ENCODE results near the gene NAALADL2.

NAALADL2 gene

GRCh38 chr3:175384569-175384968 is 525.4 kb downstream of the NAALADL2 start:
- no peak for DNase-seq
- Histone ChIP-seq H3K79me1 (ENCODE audit: low read length) (peaks cover 2% of the 10 kb centered on the region), H3K4me2 (ENCODE audit: low read length) (no peak overlapping the region), H3K9me3 (ENCODE audit: insufficient read depth, low read depth, low read length) (no peaks in the 10 kb centered on the region), H3K36me3 (ENCODE audit: control insufficient read depth in 1 of 2, insufficient read depth in 2 of 2, low read length in 2 of 2) (no peaks in the 10 kb centered on the region), H3K79me2 (ENCODE audit: control insufficient read depth, insufficient read depth, low read length, poor library complexity) (no peaks in the 10 kb centered on the region), H3K14ac (ENCODE audit: low read length) (no peak overlapping the region), H2BK12ac (ENCODE audit: low read length) (no peak overlapping the region), H2AFZ (ENCODE audit: insufficient read depth, low read length, poor library complexity) (no peak overlapping the region), H3K4ac (ENCODE audit: low read depth, low read length) (no peak overlapping the region), H2BK5ac (ENCODE audit: low read depth, low read length, poor library complexity) (no peak overlapping the region), H3K9ac (ENCODE audit: low read length) (no peak overlapping the region), H4K91ac (ENCODE audit: low read depth, low read length) (peak overlapping the region; percentile 2), H3K4me1 (ENCODE audit: control insufficient read depth in 1 of 2, insufficient read depth in 2 of 2, low read length in 2 of 2) (no peaks in the 10 kb centered on the region), H3K18ac (ENCODE audit: low read length) (no peak overlapping the region), H3K27ac (ENCODE audit: low read depth, low read length) (no peak overlapping the region), H3K27me3 (ENCODE audit: insufficient read depth, low read length) (no peaks in the 10 kb centered on the region), H2AK5ac (ENCODE audit: low read length) (no peak overlapping the region), H3K23ac (ENCODE audit: low read length) (no peak overlapping the region), H4K12ac (ENCODE audit: low read depth, low read length) (no peak overlapping the region), H4K8ac (ENCODE audit: low read depth, low read length) (no peak overlapping the region), H3K4me3 (ENCODE audit: low read depth, low read length) (no peak overlapping the region), H2BK120ac (ENCODE audit: insufficient read depth, low read length, poor library complexity) (no peak overlapping the region)

- no peak overlapping the region for H3K4me2 ChIP-seq (ENCODE audit: low read length)
- no CpG with 5 or more reads among the region's 3 CpGs for WGBS (ENCODE audit: extremely low coverage, insufficient coverage, insufficient read length)
- H3K18ac ChIP-seq (ENCODE audit: low read length): no peak overlapping the region
- H3K79me1 ChIP-seq (ENCODE audit: low read length): peaks cover 2% of the 10 kb centered on the region
- no peak overlapping the region for H2BK120ac ChIP-seq (ENCODE audit: insufficient read depth, low read length, poor library complexity)
- no peak overlapping the region for H4K8ac ChIP-seq (ENCODE audit: low read depth, low read length)
- no peaks in the 10 kb centered on the region for H3K79me2 ChIP-seq (ENCODE audit: control insufficient read depth, insufficient read depth, low read length, poor library complexity)
- H2BK5ac ChIP-seq (ENCODE audit: low read depth, low read length, poor library complexity): no peak overlapping the region
- H3K27me3 ChIP-seq (ENCODE audit: insufficient read depth, low read length): no peaks in the 10 kb centered on the region
- H2BK12ac ChIP-seq (ENCODE audit: low read length): no peak overlapping the region
- H4K91ac ChIP-seq (ENCODE audit: low read depth, low read length): no peak overlapping the region
- no peak overlapping the region for H2AK5ac ChIP-seq (ENCODE audit: low read length)
- H3K23ac ChIP-seq (ENCODE audit: low read length): no peak overlapping the region
- H3K27ac ChIP-seq (ENCODE audit: low read depth, low read length): no peak overlapping the region
- no peak overlapping the region for H3K4me3 ChIP-seq (ENCODE audit: low read depth, low read length)
- H3K9me3 ChIP-seq (ENCODE audit: insufficient read depth, low read depth, low read length): no peaks in the 10 kb centered on the region
- no peak overlapping the region for H3K14ac ChIP-seq (ENCODE audit: low read length)
- no peak overlapping the region for H3K4ac ChIP-seq (ENCODE audit: low read depth, low read length)
- DNase-seq: peak; percentile 46 to 74
- no peaks in the 10 kb centered on the region for H3K36me3 ChIP-seq (ENCODE audit: control insufficient read depth in 1 of 2, insufficient read depth in 2 of 2, low read length in 2 of 2)
- H3K9ac ChIP-seq (ENCODE audit: low read length): no peak overlapping the region
- H4K12ac ChIP-seq (ENCODE audit: low read depth, low read length): no peak overlapping the region
- no peaks in the 10 kb centered on the region for H3K4me1 ChIP-seq (ENCODE audit: control insufficient read depth in 1 of 2, insufficient read depth in 2 of 2, low read length in 2 of 2)
- H2AFZ ChIP-seq (ENCODE audit: insufficient read depth, low read length, poor library complexity): no peak overlapping the region
These were observed 527.5 kb downstream of the NAALADL2 start for GRCh38 chr3:175386630-175387029.

GRCh38 chr3:175389560-175389959 is 530.4 kb downstream of the NAALADL2 start:
- Histone ChIP-seq H2AFZ (ENCODE audit: insufficient read depth, low read length, poor library complexity) (no peak overlapping the region), H2BK5ac (ENCODE audit: low read depth, low read length, poor library complexity) (no peak overlapping the region), H3K9me3 (ENCODE audit: insufficient read depth, low read depth, low read length) (no peaks in the 10 kb centered on the region), H4K12ac (ENCODE audit: low read depth, low read length) (no peak overlapping the region), H3K4me3 (ENCODE audit: low read depth, low read length) (no peak overlapping the region), H2BK120ac (ENCODE audit: insufficient read depth, low read length, poor library complexity) (no peak overlapping the region), H3K4me2 (ENCODE audit: low read length) (no peak overlapping the region), H4K91ac (ENCODE audit: low read depth, low read length) (no peak overlapping the region), H3K4ac (ENCODE audit: low read depth, low read length) (no peak overlapping the region), H3K14ac (ENCODE audit: low read length) (no peak overlapping the region), H4K8ac (ENCODE audit: low read depth, low read length) (no peak overlapping the region), H3K27me3 (ENCODE audit: insufficient read depth, low read length) (no peaks in the 10 kb centered on the region), H3K9ac (ENCODE audit: low read length) (no peak overlapping the region), H3K18ac (ENCODE audit: low read length) (no peak overlapping the region), H2BK12ac (ENCODE audit: low read length) (peak overlapping the region; percentile 49), H3K79me1 (ENCODE audit: low read length) (peaks cover 2% of the 10 kb centered on the region), H3K36me3 (ENCODE audit: control insufficient read depth in 1 of 2, insufficient read depth in 2 of 2, low read length in 2 of 2) (no peaks in the 10 kb centered on the region), H2AK5ac (ENCODE audit: low read length) (no peak overlapping the region), H3K4me1 (ENCODE audit: control insufficient read depth in 1 of 2, insufficient read depth in 2 of 2, low read length in 2 of 2) (no peaks in the 10 kb centered on the region), H3K23ac (ENCODE audit: low read length) (no peak overlapping the region), H3K27ac (ENCODE audit: low read depth, low read length) (no peak overlapping the region), H3K79me2 (ENCODE audit: control insufficient read depth, insufficient read depth, low read length, poor library complexity) (no peaks in the 10 kb centered on the region)
- no CpG with 5 or more reads among the region's 1 CpG for WGBS (ENCODE audit: extremely low coverage, insufficient coverage, insufficient read length)
- no peak for DNase-seq

GRCh38 chr3:175391601-175392000 is 532.5 kb downstream of the NAALADL2 start:
- H2BK12ac ChIP-seq (ENCODE audit: low read length): no peak overlapping the region
- no peak overlapping the region for H4K91ac ChIP-seq (ENCODE audit: low read depth, low read length)
- no peaks in the 10 kb centered on the region for H3K36me3 ChIP-seq (ENCODE audit: control insufficient read depth in 1 of 2, insufficient read depth in 2 of 2, low read length in 2 of 2)
- no peak overlapping the region for H2AK5ac ChIP-seq (ENCODE audit: low read length)
- H3K9me3 ChIP-seq (ENCODE audit: insufficient read depth, low read depth, low read length): no peaks in the 10 kb centered on the region
- no peak for DNase-seq
- no peak overlapping the region for H4K8ac ChIP-seq (ENCODE audit: low read depth, low read length)
- H3K4me3 ChIP-seq (ENCODE audit: low read depth, low read length): no peak overlapping the region
- no peak overlapping the region for H2BK120ac ChIP-seq (ENCODE audit: insufficient read depth, low read length, poor library complexity)
- no peak overlapping the region for H2BK5ac ChIP-seq (ENCODE audit: low read depth, low read length, poor library complexity)
- no peak overlapping the region for H3K9ac ChIP-seq (ENCODE audit: low read length)
- H3K4me1 ChIP-seq (ENCODE audit: control insufficient read depth in 1 of 2, insufficient read depth in 2 of 2, low read length in 2 of 2): no peaks in the 10 kb centered on the region
- no peaks in the 10 kb centered on the region for H3K79me2 ChIP-seq (ENCODE audit: control insufficient read depth, insufficient read depth, low read length, poor library complexity)
- H3K27me3 ChIP-seq (ENCODE audit: insufficient read depth, low read length): no peaks in the 10 kb centered on the region
- WGBS (ENCODE audit: extremely low coverage, insufficient coverage, insufficient read length): no CpG with 5 or more reads among the region's 1 CpG
- H3K18ac ChIP-seq (ENCODE audit: low read length): no peak overlapping the region
- H3K4ac ChIP-seq (ENCODE audit: low read depth, low read length): no peak overlapping the region
- H3K79me1 ChIP-seq (ENCODE audit: low read length): no peaks in the 10 kb centered on the region
- no peak overlapping the region for H3K4me2 ChIP-seq (ENCODE audit: low read length)
- H4K12ac ChIP-seq (ENCODE audit: low read depth, low read length): no peak overlapping the region
- no peak overlapping the region for H3K14ac ChIP-seq (ENCODE audit: low read length)
- H3K23ac ChIP-seq (ENCODE audit: low read length): no peak overlapping the region
- no peak overlapping the region for H3K27ac ChIP-seq (ENCODE audit: low read depth, low read length)
- H2AFZ ChIP-seq (ENCODE audit: insufficient read depth, low read length, poor library complexity): no peak overlapping the region

All from trophoblast cell (in vitro differentiated cells and primary cell).